Fibroblast of lung (primary cell): ENCODE results near the gene A2M. TPM values are rescaled to one million over a fixed set of nuclear protein-coding genes. Genes with fewer than 3 reads are reported as not detected.

Experiments
- DNase-seq, 2 donors: peaks; one replicate each; pipeline versions ENCODE4 v3.0.0 to v3.0.0-alpha.2; 2010; ENCODE audit warnings: low read depth in 2 of 2
- H2AFZ ChIP-seq: 2 replicates; pipeline ENCODE4 v1.5.1; 2012; ENCODE audit warnings: low read length, control low read depth, inconsistent platforms
- H3K27ac ChIP-seq: 2 replicates; pipeline ENCODE4 v1.5.1; 2011; ENCODE audit warnings: low read length, control low read depth; ENCODE audit not compliant: insufficient read depth
- H3K27me3 ChIP-seq: 2 replicates; pipeline ENCODE4 v1.5.1; 2011; ENCODE audit warnings: mild to moderate bottlenecking, low read length; ENCODE audit not compliant: control insufficient read depth, insufficient read depth
- H3K36me3 ChIP-seq: 2 replicates; pipeline ENCODE4 v1.5.1; 2011; ENCODE audit warnings: low read length; ENCODE audit not compliant: control insufficient read depth, insufficient read depth
- H3K4me1 ChIP-seq: 2 replicates; pipeline ENCODE4 v1.5.1; 2011; ENCODE audit warnings: low read length; ENCODE audit not compliant: control insufficient read depth, insufficient read depth; ENCODE audit errors: extremely low read depth
- H3K4me2 ChIP-seq: 2 replicates; pipeline ENCODE4 v1.5.1; 2011; ENCODE audit warnings: low read length, control low read depth; ENCODE audit not compliant: insufficient read depth; ENCODE audit errors: extremely low read depth
- H3K4me3 ChIP-seq, 4 experiments: fragments of 200-600 bp in 1 of 4; sonication (generic) in 1 of 4; replicated peaks in 1 of 4; 2 replicates each; pipeline ENCODE4 v1.5.1; 2011 to 2016; ENCODE audit warnings: low read length in 4 of 4, low read depth in 3 of 4, mild to moderate bottlenecking in 3 of 4, control low read depth in 2 of 4, inconsistent platforms in 1 of 4, mixed read lengths in 1 of 4; ENCODE audit not compliant: insufficient read depth in 1 of 4; ENCODE audit errors: control extremely low read depth in 1 of 4
- H3K79me2 ChIP-seq: 2 replicates; pipeline ENCODE4 v1.5.1; 2012; ENCODE audit warnings: mild to moderate bottlenecking, low read length, inconsistent platforms; ENCODE audit not compliant: control insufficient read depth, insufficient read depth
- H3K9ac ChIP-seq: 2 replicates; pipeline ENCODE4 v1.5.1; 2011; ENCODE audit warnings: mild to moderate bottlenecking, low read length, control low read depth; ENCODE audit not compliant: insufficient read depth
- H3K9me3 ChIP-seq: 2 replicates; pipeline ENCODE4 v1.5.1; 2012; ENCODE audit warnings: low read depth, low read length; ENCODE audit not compliant: control insufficient read depth, insufficient read depth
- H4K20me1 ChIP-seq: 2 replicates; pipeline ENCODE4 v1.5.1; 2011; ENCODE audit warnings: low read length; ENCODE audit not compliant: control insufficient read depth, insufficient read depth; ENCODE audit errors: extremely low read depth
- CTCF ChIP-seq, 2 donors: IDR thresholded peaks in 1 of 2; conservative IDR thresholded peaks in 1 of 2; 1 replicate in 1 of 2; 2 replicates in 1 of 2; pipeline ENCODE4 v1.5.1; 2011 to 2012; ENCODE audit warnings: low read length in 2 of 2, control low read depth in 1 of 2, inconsistent platforms in 1 of 2, low read depth in 1 of 2, mild to moderate bottlenecking in 1 of 2
- EZH2 ChIP-seq: IDR thresholded peaks from 2 replicates; pipeline ENCODE4 v1.5.1; 2012; ENCODE audit warnings: low read length, control low read depth, mild to moderate bottlenecking; ENCODE audit errors: missing control alignments
- polyA plus RNA-seq, 2 donors: library from polyadenylated mRNA; depleted of rRNA in 1 of 2; stranded (reverse) in 1 of 2; unstranded in 1 of 2; fragments of >200 nt; gene quantifications; 2 replicates each; pipeline ENCODE4 v1.2.1, GENCODE V29; 2011 to 2012; ENCODE audit warnings: missing spikeins in 1 of 2
- total RNA-seq: library from RNA; depleted of rRNA; stranded (reverse); fragments of >200 nt; gene quantifications from 2 replicates; pipeline ENCODE4 v1.2.1, GENCODE V29; 2014

A2M gene
- total and polyA plus RNA-seq, 2 donors (not counting 1 experiment from before 2014, with no cell fraction given), result 95.0 to 300 TPM

- DNase-seq, result no peak
- H3K27me3 ChIP-seq, result no peaks in the 10 kb centered on the region
- H3K9ac ChIP-seq, result no peak overlapping the region
These were observed 11.6 kb downstream of the A2M start for GRCh38 chr12:9104087-9104486.

GRCh38 chr12:9103050-9103849, 12.5 kb downstream of the A2M start:
- Histone ChIP-seq H3K9ac (no peak overlapping the region), H3K4me1 (no peaks in the 10 kb centered on the region), H3K4me2 (no peak overlapping the region), H4K20me1 (no peaks in the 10 kb centered on the region), H3K79me2 (no peaks in the 10 kb centered on the region), H3K27ac (no peak overlapping the region), H3K4me3 (no peak overlapping the region), H3K36me3 (no peaks in the 10 kb centered on the region), H2AFZ (no peak overlapping the region), H3K27me3 (no peaks in the 10 kb centered on the region), H3K9me3 (no peaks in the 10 kb centered on the region)
- no peak for DNase-seq
- TF ChIP-seq CTCF (conservative IDR thresholded peaks at IDR 0.05 in 1 of 2, IDR thresholded peaks at IDR 0.05 in 1 of 2; ENCODE audit: low read depth in 1 of 2, low read length in 2 of 2), result no peak
- no peak for TF ChIP-seq EZH2

More at GRCh38 chr12:9104087-9104486, 11.6 kb downstream of the A2M start:
- Histone ChIP-seq H3K4me1 (no peaks in the 10 kb centered on the region), H4K20me1 (no peaks in the 10 kb centered on the region), H3K79me2 (no peaks in the 10 kb centered on the region), H2AFZ (no peak overlapping the region), H3K36me3 (no peaks in the 10 kb centered on the region), H3K27ac (no peak overlapping the region), H3K4me3 (no peak overlapping the region), H3K4me2 (no peak overlapping the region), H3K9me3 (no peaks in the 10 kb centered on the region)
- no peak for TF ChIP-seq CTCF (conservative IDR thresholded peaks at IDR 0.05 in 1 of 2, IDR thresholded peaks at IDR 0.05 in 1 of 2; ENCODE audit: low read depth in 1 of 2, low read length in 2 of 2)
- TF ChIP-seq EZH2, result no peak

- no peak overlapping the region for H3K4me2 ChIP-seq
- no peak overlapping the region for H2AFZ ChIP-seq
- no peak overlapping the region for H3K27ac ChIP-seq
- no peaks in the 10 kb centered on the region for H3K36me3 ChIP-seq
- no peak overlapping the region for H3K9ac ChIP-seq
- H4K20me1 ChIP-seq, result no peaks in the 10 kb centered on the region
- H3K4me3 ChIP-seq, result no peak overlapping the region
- H3K27me3 ChIP-seq, result no peaks in the 10 kb centered on the region
- TF ChIP-seq CTCF (conservative IDR thresholded peaks at IDR 0.05 in 1 of 2, IDR thresholded peaks at IDR 0.05 in 1 of 2; ENCODE audit: low read depth in 1 of 2, low read length in 2 of 2) (no peak), EZH2 (no peak)
- no peak for DNase-seq
- no peaks in the 10 kb centered on the region for H3K9me3 ChIP-seq
- H3K79me2 ChIP-seq, result no peaks in the 10 kb centered on the region
- H3K4me1 ChIP-seq, result no peaks in the 10 kb centered on the region
These were observed 14.6 kb downstream of the A2M start for GRCh38 chr12:9101018-9101687.
